Left renal pelvis (tissue), 4 donors: Measurements from ENCODE around the gene ZBTB16. TPM values are rescaled to one million over a fixed set of nuclear protein-coding genes. Genes with fewer than 3 reads are reported as not detected.

ENCODE experiments used
- DNase-seq, 4 donors: peaks; one replicate each; pipeline ENCODE4 v3.0.0-alpha.2; 2013; ENCODE audit warnings: low read depth in 4 of 4, low spot score in 3 of 4
- polyA plus RNA-seq, 4 donors: library from polyadenylated mRNA; unstranded; fragments of 120-200 nt; gene quantifications; one replicate each; pipeline ENCODE4 v1.2.1, GENCODE V29; 2013; ENCODE audit not compliant: insufficient read length in 4 of 4

ZBTB16 gene
- polyA plus RNA-seq, 4 donors = 1.2 to 1.9 (median 1.4) TPM

GRCh38 chr11:114174712-114175495 is 115.4 kb downstream of the ZBTB16 start:
- DNase-seq = no peak

GRCh38 chr11:114175706-114176105 is 116.2 kb downstream of the ZBTB16 start:
- no peak for DNase-seq

DNA sequence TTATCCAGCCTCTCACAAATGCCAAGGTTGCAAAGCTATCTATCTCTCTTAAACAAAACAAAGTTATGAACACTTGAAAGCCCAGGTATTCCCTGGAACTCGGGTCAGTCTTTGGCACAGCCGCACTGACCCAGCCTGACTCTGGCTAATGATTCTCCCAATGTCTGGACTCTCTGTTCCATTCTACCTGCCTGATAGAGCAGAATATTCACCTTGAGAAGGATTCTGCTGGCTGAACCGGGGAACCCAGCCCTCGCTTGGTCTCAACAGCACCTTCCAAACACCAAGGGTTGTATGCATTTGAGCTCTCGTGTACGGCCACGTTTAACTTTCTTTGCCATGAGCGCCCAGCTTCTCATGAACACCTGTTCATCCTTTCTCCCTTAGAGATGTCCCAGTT is 116.8 kb downstream of the ZBTB16 start:
- DNase-seq = no peak

- no peak for DNase-seq
Measured at GRCh38 chr11:114178656-114179055, 119.1 kb downstream of the ZBTB16 start.

DNA sequence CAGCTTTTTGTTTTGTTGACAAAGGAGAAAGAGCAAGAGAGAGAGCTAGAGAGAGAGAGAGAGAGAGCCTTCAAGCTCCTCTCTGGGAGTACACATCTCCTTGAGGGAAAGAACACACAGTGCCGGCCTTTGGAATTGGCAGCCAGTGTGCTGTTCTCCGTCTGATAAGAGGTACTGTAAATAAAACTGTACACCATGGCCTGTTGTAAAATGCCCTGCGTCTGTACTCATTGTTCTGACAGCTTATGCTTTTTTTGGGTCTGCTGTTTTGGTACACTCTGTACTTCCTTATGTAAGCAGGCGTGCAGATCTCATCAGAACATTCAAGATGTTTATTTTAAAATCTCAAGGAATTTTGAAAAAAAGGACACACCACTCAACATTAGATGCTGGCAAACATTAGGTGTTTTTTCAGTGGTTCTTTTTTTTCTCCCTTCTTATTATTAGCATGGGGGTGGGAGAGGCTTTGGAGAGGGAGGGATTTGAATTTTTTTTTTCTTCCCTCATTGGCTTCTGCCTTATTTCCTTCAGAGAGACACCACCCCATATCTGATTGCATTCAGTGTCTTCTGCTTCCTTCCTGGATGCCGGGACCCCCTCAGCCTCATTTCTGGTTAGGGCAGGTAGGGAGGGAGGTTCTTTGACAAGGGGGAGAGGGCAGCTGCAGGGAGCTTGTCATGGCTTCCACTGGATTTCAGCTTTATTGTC is 119.9 kb downstream of the ZBTB16 start:
- no peak for DNase-seq

DNA sequence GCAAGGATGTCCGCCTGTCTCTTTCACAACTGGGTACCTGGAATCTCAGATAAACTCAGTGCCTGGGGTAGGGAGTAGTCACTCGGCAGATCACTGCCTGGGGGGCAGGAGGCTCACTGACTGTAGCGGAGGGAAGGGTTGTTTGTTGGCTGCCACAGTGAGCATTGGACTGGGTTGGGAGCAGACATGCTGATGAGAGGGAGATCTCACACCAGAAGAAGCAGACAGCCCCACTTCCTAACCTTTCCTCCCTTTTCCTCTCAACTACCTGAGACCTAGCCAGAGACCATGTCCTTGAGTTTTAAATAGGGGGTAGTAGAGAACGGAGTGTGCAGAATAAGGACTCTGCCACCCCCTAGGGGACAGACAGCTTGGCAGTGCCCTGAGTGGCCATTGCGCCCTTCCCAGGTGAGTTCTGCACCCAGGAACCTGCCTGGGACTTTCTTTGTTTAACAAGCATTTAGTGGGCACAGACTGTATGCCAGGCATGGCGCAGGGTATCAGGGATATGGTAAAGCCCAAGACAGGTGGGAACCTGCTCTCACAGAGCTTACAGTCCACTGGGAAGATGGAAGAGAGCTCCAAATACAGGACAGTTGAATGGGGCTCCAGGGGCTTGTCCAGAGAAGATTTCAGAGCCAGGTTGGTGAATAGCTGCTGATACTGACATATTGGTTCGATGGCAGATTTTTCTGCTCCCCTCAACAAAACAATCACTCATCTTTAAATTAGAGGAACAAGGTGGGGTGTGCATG is 121.0 kb downstream of the ZBTB16 start:
- DNase-seq = no peak

GRCh38 chr11:114181195-114181594 is 121.7 kb downstream of the ZBTB16 start:
- no peak for DNase-seq

DNA sequence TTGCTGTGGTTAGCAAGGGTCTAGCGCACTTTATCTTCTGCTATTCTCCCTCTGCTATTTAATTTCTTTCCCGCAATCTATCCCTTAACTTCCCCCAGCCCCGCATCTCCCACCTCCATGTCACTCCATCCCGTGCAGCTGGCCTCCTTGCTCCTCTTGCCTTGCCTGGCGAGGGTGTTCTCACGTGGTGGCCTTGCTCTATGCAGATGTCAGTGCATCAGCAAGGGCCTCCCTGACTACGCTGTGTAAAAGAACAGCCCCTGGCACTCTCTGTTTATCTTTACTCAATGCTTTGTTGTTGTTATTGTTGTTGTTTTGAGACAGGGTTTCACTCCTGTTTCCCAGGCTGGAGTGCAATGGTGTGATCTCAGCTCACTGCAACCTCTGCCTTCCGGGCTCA is 122.2 kb downstream of the ZBTB16 start:
- DNase-seq = no peak

GRCh38 chr11:114182471-114183043 is 123.0 kb downstream of the ZBTB16 start:
- DNase-seq = no peak

- DNase-seq = no peak
Measured at GRCh38 chr11:114183044-114183511, 123.6 kb downstream of the ZBTB16 start.

GRCh38 chr11:114185436-114185835 is 125.9 kb downstream of the ZBTB16 start:
- no peak for DNase-seq

DNA sequence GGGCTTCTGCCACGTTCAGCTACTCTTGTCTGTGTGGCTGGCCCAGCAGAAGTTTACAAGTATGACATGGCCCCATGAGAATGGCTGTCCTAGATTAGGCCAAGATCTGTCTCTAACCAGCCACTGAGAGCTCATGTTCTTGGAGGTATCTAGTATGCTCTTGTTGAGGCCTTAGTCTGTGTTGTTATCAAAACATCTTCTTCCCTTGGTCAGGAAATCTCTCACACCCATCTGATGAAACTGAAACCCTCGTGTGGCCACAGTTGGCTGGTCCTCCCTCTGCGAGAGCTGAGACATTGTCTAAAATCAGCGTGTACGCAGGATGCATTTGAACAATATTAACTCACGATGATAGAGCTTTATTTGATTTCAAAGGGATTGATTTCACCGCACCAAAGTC is 127.7 kb downstream of the ZBTB16 start:
- DNase-seq = no peak

GRCh38 chr11:114188851-114189570 is 129.5 kb downstream of the ZBTB16 start:
- DNase-seq = no peak

- no peak for DNase-seq
Measured at GRCh38 chr11:114190630-114191029, 131.1 kb downstream of the ZBTB16 start.

GRCh38 chr11:114191893-114192292 is 132.4 kb downstream of the ZBTB16 start:
- no peak for DNase-seq

DNA sequence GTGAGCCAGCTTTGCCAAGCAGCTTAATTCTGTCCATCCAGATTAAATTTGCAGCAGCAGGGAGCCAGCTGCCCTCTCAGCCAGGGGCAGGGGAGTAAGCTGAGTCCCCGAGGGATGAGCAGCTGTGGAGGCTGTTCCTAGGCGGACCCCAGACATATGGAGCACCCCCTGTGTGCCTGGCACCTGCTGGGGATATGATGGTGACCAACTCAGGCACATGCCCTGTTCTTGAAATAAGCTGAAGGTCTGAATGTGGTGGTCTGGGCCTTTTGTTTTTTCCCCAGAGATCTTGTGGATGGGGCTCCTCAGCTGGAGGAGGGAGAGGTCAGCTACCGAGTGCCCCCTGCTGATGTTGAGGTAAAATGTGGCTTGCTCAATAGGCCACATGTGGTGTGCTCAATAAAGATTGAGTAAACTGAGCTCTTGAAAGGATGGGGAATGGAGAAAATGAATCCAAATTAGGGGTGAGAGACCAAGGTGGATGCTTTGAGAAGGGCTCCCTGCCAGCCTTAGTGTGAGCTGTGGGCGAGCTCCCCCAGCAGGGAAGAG is 133.4 kb downstream of the ZBTB16 start:
- DNase-seq = no peak

DNA sequence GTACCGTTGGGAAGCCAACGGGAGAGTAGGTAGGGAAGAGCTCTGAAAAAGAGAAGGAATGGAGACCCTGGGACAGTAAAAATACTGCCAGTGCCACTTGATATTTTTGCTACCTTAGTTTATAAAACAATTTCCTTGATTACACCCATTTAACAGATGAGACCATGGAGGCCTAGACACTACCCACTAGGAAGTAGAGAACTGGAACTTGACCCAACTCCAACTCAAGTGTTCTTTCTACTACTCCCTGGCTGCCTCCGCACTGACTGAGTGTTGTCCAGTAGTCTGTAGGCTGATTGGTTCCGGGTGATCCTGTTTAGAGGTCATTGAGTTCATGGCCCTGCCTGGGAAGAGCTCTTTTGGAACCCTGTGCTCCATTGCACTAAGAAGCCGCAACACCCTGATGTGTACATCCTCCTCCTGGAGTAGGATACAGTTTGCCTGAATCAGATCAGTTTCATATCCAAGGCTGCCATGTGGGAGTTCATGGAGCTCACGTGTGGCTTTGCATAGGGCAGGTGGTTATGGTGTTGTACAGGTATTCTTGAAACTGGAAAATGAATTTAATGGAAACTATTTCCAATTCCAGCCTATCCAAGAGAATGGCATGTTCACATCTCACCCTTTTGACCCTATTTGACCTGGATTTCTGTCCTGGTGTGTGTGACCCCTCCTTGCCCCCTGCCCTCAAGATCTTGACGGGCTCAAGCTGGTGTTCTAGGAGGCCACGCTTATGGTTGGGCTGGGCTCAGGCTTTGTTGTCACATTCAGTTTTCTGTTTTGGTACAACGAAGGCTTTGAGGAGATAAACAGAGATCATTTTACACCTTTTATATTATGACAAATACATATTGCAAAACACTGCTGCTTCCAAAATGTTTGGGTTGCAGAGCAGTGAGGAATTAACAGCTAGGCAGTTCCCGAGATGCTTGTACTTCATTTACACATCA is 134.5 kb downstream of the ZBTB16 start:
- DNase-seq = no peak

GRCh38 chr11:114194702-114195101 is 135.2 kb downstream of the ZBTB16 start:
- DNase-seq = no peak

- DNase-seq = no peak
Measured at GRCh38 chr11:114195151-114195550, 135.6 kb downstream of the ZBTB16 start.
